RKO (cell line): ENCODE measurements around the gene AQP1.

Source experiments
- DNase-seq: peaks from one replicate; pipeline ENCODE4 v3.0.0-alpha.2; 2016; ENCODE audit warnings: low spot score

Gene AQP1

GRCh38 chr7:30921540-30922401, 10.1 kb downstream of the AQP1 start:
- no peak for DNase-seq

- DNase-seq = no peak
Measured at GRCh38 chr7:30922596-30922995, 10.9 kb downstream of the AQP1 start.

GRCh38 chr7:30923009-30923773, 11.5 kb downstream of the AQP1 start:
- DNase-seq = no peak

- no peak for DNase-seq
Measured at GRCh38 chr7:30923774-30924413, 12.2 kb downstream of the AQP1 start.

GRCh38 chr7:30924624-30925023, 13.0 kb downstream of the AQP1 start:
- DNase-seq = no peak

- no peak for DNase-seq
Measured at GRCh38 chr7:30925117-30925516, 13.5 kb downstream of the AQP1 start.

GRCh38 chr7:30925913-30926312, 14.3 kb downstream of the AQP1 start:
- DNase-seq = no peak

- DNase-seq = no peak
Measured at GRCh38 chr7:30926313-30926712, 14.7 kb downstream of the AQP1 start.

DNA sequence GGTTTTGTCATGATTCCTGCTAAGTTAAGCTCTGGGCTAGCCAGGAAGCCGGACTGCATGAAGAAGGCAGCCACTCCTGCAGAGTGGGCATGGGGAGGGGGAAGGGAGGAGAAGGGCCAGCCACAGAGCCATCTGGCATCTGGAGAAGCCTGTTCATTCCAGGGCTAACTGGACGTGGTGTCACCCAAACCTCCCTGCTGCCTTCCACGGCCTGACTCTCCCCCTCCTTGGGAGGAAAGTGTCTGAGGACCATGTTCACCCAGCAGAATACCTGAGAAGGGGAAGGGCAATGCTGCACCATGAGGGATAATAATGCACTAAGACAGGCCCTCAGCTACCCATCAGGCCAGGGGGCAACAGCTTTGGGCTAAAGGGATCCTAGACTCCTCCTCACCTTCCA, 15.4 kb downstream of the AQP1 start:
- DNase-seq = no peak

DNA sequence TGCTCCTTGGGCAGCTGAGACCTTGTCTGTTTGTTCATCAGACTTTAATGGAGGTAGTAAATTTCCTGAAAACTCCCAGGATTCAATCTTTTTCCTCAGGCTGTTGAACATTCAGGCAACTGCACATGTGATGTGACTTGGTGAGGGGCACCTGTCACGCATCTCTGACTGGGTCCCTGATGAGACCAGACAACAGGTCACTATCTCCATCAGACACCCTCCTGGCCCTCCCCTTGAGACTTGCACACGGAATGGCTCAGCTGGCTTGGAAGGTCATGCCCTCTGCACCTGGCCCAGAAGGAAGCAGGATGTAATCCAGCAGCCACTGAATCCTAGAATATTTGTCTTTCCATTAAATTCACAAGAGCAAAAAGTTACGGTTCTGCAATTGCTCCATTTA, 15.9 kb downstream of the AQP1 start:
- DNase-seq = no peak

GRCh38 chr7:30928254-30928872, 16.7 kb downstream of the AQP1 start:
- DNase-seq = no peak

- DNase-seq = no peak
Measured at GRCh38 chr7:30929686-30930085, 18.0 kb downstream of the AQP1 start.

DNA sequence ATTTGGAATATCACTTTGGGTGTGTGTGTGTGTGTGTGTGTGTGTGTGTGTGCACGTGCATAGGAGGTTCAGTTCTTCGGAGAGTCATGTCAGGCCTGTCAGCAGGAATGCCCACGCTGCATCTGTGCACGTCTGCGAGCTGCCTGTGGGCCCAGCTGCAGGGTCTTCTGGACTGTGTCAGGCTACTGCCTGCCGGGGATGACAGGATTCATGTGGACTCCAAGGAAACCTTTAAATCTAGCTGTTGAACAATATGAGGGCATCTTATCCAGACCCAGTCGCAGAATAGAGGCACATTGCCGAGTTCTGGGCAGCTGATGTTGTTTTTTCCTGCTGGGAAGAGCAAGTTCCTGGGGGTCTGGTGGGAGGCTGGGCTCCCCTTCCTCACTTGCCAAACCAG, 19.0 kb downstream of the AQP1 start:
- DNase-seq = no peak

DNA sequence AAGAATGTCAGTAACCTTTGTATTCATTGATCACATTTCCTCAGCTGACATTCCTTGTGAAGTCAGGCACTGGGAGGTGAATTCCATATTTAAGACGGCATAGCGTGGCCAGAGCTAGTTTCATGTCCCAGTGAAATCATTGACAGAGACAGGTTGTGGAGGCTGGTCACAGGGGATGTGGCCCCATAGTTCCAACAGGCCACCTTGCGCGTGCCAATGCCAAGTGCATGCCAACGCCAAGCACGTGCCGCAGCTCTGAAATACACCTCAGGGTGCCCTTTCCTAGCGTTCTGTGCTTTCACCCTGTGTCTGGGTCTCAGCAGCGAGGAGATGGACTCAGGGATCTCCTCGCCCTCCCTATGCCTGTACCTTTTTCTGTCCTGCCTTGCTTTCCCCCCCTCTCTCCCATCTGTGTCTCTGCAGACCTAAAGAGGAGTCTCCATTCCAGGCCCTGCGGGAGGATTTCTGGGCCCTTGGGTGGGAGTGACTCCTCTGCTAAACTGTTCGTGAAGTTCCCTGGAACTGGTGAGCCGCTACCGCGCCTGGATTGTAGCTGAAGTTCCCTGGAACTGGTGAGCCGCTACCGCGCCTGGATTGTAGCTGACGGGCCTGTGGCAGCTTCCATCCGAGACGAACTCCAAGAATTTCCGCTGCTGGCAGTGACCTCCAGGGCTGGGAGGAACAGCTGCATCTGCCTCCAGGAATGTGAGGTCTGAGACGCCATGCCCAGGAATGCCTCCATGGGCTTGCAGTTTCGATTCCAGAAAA, 19.7 kb downstream of the AQP1 start:
- no peak for DNase-seq

DNA sequence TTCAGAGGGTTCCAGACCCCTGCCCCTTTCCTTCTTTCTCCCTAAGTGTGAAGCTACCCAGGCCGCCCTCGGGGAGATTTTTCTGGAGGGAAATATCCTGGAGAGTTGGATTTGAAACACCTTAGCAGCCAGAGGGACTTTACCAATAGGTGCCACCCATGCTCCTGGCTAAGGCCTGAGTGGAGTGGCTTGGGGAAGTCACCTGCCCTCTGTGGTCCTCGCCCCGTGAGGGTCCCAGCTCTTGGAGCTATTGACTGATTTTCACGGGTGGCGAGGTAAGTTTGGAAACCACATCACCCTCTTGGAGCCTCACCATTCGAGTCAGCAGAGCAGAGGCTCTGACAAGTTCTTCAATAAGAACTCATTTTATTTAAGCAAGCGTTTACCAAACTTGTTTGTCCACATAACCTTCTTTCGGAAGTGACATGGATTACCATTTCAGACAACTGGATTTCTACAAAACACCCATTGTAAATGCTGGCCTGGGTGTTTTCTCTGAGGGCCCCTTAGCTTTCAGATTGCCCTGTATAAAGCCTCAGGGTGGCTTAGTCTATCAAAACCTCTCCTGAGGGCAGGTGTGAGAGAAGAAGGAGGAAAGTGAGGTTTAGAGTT, 20.4 kb downstream of the AQP1 start:
- DNase-seq = no peak

GRCh38 chr7:30932562-30932961, 20.9 kb downstream of the AQP1 start:
- DNase-seq = no peak

DNA sequence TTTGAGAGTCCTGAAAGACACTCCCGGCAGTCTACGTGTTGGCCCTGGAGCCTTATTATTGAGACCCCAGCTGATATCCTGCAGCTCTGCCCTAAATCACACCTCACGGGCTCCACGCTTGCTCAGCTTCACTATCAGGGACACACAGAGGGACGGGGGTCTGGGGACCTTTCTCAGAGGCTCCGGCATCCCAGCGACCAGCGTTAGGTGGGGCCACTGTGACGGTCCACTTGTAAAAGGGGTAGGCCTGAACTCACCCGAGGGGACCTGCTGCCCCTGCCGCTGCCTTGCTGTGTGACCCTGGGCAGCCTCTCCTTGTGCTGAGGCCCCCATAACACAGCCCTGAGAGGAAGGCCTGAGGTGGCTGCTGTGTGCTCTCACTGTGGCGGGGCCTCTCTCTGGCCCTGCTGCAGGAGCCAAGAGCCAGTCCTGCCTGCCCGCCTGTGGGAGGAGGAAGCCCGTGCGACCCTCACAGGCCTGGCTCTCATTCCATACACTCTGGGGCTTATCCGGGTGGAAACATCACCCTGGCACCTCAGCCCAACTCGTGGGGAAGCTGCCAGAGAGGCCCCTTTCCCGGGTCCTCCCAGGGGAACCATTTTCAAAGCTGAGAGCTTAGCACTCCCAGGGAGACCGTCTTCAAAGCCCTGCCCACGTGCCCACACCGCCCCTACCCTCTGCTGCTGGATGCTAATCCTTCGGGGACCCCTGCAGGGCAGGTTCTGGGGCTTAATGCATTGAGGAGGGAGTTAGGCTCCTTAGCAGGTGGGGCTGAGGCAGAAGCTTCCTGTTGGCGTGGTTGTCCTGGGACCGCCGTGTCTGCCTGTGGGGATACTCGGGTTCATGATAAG, 21.7 kb downstream of the AQP1 start:
- DNase-seq = no peak

DNA sequence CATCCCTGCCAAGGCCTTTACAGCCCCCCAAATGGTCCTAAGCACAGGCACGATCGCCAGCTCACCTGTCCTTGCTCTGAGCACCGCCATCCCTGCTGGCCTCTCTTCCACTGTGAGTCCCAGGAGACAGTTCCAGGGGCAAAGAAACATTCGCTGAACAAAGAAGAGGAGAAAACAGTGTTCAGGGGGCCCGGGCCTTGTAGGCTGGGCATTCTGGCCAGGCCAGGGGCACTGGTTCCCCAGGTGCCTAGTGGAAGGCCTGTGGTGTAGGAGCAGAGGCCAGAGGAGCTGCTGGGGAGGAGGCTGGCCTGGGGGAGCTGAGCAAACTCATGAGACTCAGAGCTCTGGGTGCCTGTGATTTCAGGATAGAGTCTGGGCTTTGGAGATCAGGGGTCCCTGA, 22.6 kb downstream of the AQP1 start:
- DNase-seq = no peak

DNA sequence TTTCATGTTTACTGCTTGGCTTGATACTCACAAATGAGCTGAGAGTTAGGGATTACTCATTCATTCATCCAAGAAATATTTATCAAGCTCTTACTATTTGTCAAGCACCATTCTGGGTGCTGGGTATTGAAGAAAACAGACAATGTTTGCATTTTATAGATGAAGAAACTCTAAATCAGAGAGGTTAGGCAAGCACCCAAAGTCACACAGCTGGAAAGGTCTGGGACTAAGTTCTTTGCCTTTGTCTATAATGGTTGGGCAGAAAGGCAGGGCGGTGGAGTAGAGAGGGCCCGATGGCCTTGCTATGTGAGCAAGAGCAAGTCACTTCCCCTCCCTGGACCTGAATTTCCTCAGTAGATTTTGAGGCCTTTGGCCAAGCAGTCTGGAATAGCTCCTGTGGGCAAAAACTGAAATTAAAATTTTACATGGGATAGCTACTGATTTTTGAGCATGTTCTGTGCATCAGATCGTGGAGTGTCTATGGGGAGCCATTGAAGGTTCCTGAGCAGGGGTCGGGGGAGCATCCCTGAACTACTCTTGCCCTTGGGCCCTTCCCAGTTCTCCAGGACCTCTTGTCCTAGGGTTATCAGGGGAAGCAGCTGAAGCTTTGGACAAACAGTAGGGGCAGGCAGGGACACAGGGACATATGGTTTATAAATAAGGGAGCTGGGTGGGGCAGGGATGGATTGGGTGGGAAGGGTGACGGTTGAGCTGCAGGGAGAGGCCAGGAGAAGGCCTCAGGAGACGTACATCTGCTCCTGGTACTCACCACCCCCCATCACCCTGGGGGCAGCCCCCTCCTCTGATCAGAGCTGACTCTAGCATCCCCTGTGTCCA, 23.3 kb downstream of the AQP1 start:
- DNase-seq = no peak

- DNase-seq = no peak
Measured at GRCh38 chr7:30935569-30935877, 23.9 kb downstream of the AQP1 start.
